H1 (cell line): ENCODE data around the gene THEM5. TPM values are rescaled to one million over a fixed set of nuclear protein-coding genes. Genes with fewer than 3 reads are reported as not detected.

ENCODE experiments used
- EGR1 ChIP-seq: IDR thresholded peaks from 2 replicates; pipeline ENCODE4 v1.6.1; 2011; ENCODE audit warnings: low read depth, low read length, borderline replicate concordance
- EZH2 ChIP-seq: fragments of 200-600 bp; sonication (generic); IDR thresholded peaks from 2 replicates; pipeline ENCODE4 v1.7.1; 2012; ENCODE audit warnings: low read depth, mild to moderate bottlenecking, moderate library complexity, low read length, inconsistent platforms; ENCODE audit not compliant: severe bottlenecking
- GTF2F1 ChIP-seq: IDR thresholded peaks from 2 replicates; pipeline ENCODE4 v1.6.1; 2012; ENCODE audit warnings: low read depth, low read length, improper control_type of control experiment, borderline replicate concordance
- HDAC6 ChIP-seq: IDR thresholded peaks from one replicate; pipeline ENCODE4 v1.7.1; 2012; ENCODE audit warnings: low read depth, mild to moderate bottlenecking, inconsistent platforms, low read length, moderate library complexity
- NRF1 ChIP-seq: IDR thresholded peaks from 2 replicates; pipeline ENCODE4 v1.6.1; 2011; ENCODE audit warnings: mild to moderate bottlenecking, low read depth, low read length, improper control_type of control experiment
- SAP30 ChIP-seq: fragments of 300-600 bp; sonication (generic); IDR thresholded peaks from 2 replicates; pipeline ENCODE4 v1.7.1; 2012; ENCODE audit warnings: low read length, moderate library complexity, mild to moderate bottlenecking, inconsistent platforms; ENCODE audit not compliant: insufficient read depth, insufficient replicate concordance
- TAF1 ChIP-seq: IDR thresholded peaks from 2 replicates; pipeline ENCODE4 v1.6.1; 2011; ENCODE audit warnings: mild to moderate bottlenecking, low read depth, low read length
- polyA plus RNA-seq, 7 experiments: library from polyadenylated mRNA; depleted of rRNA in 3 of 7; stranded (reverse) in 5 of 7; unstranded in 2 of 7; fragments of >200 nt in 5 of 7; fragments of 200-250 nt in 2 of 7; gene quantifications; 1 replicate in 5 of 7; 2 replicates in 1 of 7; 4 replicates in 1 of 7; pipeline versions ENCODE4 v1.2.1 to v1.2.3, GENCODE V29; 2011 to 2013; ENCODE audit warnings: missing spikeins in 2 of 7, mixed read lengths in 2 of 7
- total RNA-seq: library from RNA; stranded (reverse); fragmentation: NEBNext Ultra II Directional; extraction: Animal tissue kit (Norgen Biotek cat#: 25700); gene quantifications from 2 replicates; pipeline ENCODE4 v1.2.1, GENCODE V29; 2021

The THEM5 gene
- total and polyA plus RNA-seq, 2 of the 8 experiments (the other 6 are each of a cell fraction or from before 2014, with no cell fraction given): not detected

DNA sequence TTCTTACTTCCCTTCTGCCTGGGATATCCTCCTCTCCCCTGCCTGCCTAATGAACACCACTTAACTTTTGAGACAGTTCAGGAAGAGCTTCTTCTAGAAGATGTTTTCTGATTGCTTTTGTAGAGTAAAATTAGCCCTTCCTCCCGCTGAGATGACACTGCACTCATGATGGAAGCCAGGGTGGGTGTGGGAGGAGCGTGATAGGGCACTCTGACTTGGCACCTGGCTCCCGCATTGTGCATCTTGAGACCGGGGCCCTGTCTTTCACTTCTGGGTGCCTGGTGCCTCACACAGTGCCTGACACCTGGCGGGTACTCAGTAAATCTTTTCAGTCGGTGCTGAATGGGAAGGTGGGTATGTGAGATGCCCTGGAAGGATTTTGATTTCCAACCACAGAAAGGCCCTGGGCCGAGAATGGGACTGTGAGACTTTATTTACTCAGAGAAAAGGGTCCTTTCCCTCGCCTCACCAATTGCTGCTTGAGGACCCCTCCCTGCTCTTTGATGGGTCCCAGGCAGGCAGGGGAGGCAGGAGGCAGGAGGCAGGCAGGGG lies 6.8 kb downstream of the THEM5 start (continued):
- TF ChIP-seq SAP30 (no peak), TAF1 (no peak), EGR1 (no peak), EZH2 (no peak), NRF1 (no peak), HDAC6 (no peak), GTF2F1 (no peak)
